GM23338 (cell line): ENCODE results near the gene ASCL1. TPM values are rescaled to one million over a fixed set of nuclear protein-coding genes. Genes with fewer than 3 reads are reported as not detected.

Experiments used
- ATAC-seq: fragments of 200-7000 bp; cut with Tn5 transposase; 3 replicates; pipeline ENCODE4 v1.9.1; 2020
- DNase-seq: peaks from one replicate; pipeline ENCODE4 v3.0.0-alpha.2; 2015; ENCODE audit warnings: low spot score
- H2AFZ ChIP-seq: fragments of 200-600 bp; sonication (generic); 2 replicates; pipeline ENCODE4 v1.8.0; 2016; ENCODE audit warnings: antibody characterized with exemption, mild to moderate bottlenecking, moderate library complexity
- H3F3A ChIP-seq: fragments of 200-600 bp; sonication (generic); replicated peaks from 2 replicates; pipeline ENCODE4 v1.8.0; 2017; ENCODE audit warnings: antibody characterized with exemption, mixed run types, low read depth
- H3K27ac ChIP-seq: fragments of 200-600 bp; sonication (generic); 2 replicates; pipeline ENCODE4 v1.6.1; 2016; ENCODE audit warnings: low read depth
- H3K27me3 ChIP-seq: fragments of 200-600 bp; sonication (generic); 2 replicates; pipeline ENCODE4 v1.8.0; 2016; ENCODE audit warnings: mild to moderate bottlenecking, mixed run types, moderate library complexity; ENCODE audit not compliant: insufficient read depth
- H3K36me3 ChIP-seq: fragments of 200-600 bp; sonication (generic); 2 replicates; pipeline ENCODE4 v1.8.0; 2016; ENCODE audit warnings: mild to moderate bottlenecking; ENCODE audit not compliant: insufficient read depth
- H3K4me1 ChIP-seq: fragments of 200-600 bp; sonication (generic); 2 replicates; pipeline ENCODE4 v1.8.0; 2016; ENCODE audit warnings: mild to moderate bottlenecking, moderate library complexity; ENCODE audit not compliant: insufficient read depth
- H3K4me2 ChIP-seq: fragments of 200-600 bp; sonication (generic); 2 replicates; pipeline ENCODE4 v1.7.1; 2017; ENCODE audit warnings: mixed run types
- H3K4me3 ChIP-seq: fragments of 200-600 bp; sonication (generic); 2 replicates; pipeline ENCODE4 v1.6.1; 2016; ENCODE audit warnings: mixed run types
- H3K79me2 ChIP-seq: fragments of 200-600 bp; sonication (generic); replicated peaks from 2 replicates; pipeline ENCODE4 v1.8.0; 2017; ENCODE audit warnings: mild to moderate bottlenecking; ENCODE audit not compliant: insufficient read depth
- H3K9me2 ChIP-seq: fragments of 200-600 bp; sonication (generic); 2 replicates; pipeline ENCODE4 v1.8.0; 2017; ENCODE audit not compliant: insufficient read depth
- H4K20me1 ChIP-seq: fragments of 200-600 bp; sonication (generic); replicated peaks from 2 replicates; pipeline ENCODE4 v1.8.0; 2017; ENCODE audit warnings: mild to moderate bottlenecking; ENCODE audit not compliant: insufficient read depth
- H3K27ac Mint-ChIP-seq: 2 replicates; pipeline ENCODE4 v1.8.0; 2020; ENCODE audit warnings: inconsistent platforms, mild to moderate bottlenecking, moderate library complexity, mixed read lengths
- H3K27me3 Mint-ChIP-seq: 3 replicates; pipeline ENCODE4 v1.8.0; 2022; ENCODE audit warnings: low read depth, mild to moderate bottlenecking, moderate library complexity, mixed read lengths, inconsistent platforms; ENCODE audit not compliant: insufficient read depth, poor library complexity
- H3K36me3 Mint-ChIP-seq: 3 replicates; pipeline ENCODE4 v1.8.0; 2021; ENCODE audit warnings: low read depth, mild to moderate bottlenecking, inconsistent platforms, moderate library complexity, mixed read lengths
- H3K4me1 Mint-ChIP-seq: 3 replicates; pipeline ENCODE4 v1.8.0; 2020; ENCODE audit warnings: mild to moderate bottlenecking, inconsistent platforms, mixed read lengths
- H3K4me3 Mint-ChIP-seq: 3 replicates; pipeline ENCODE4 v1.8.0; 2021; ENCODE audit warnings: moderate library complexity, mild to moderate bottlenecking, inconsistent platforms, mixed read lengths
- H3K9me3 Mint-ChIP-seq: 3 replicates; pipeline ENCODE4 v1.8.0; 2020; ENCODE audit warnings: moderate library complexity, mild to moderate bottlenecking, inconsistent platforms, mixed read lengths
- CREB1 ChIP-seq: fragments of 250-450 bp; sonication (Bioruptor Pico); IDR thresholded peaks from 2 replicates; pipeline ENCODE4 v1.5.0; 2020; ENCODE audit warnings: low read depth, mild to moderate bottlenecking, moderate library complexity
- JUNB ChIP-seq: IDR thresholded peaks from one replicate; pipeline ENCODE4 v1.6.1; 2016; ENCODE audit warnings: antibody characterized with exemption; ENCODE audit not compliant: unreplicated experiment
- NANOG ChIP-seq: IDR thresholded peaks from 2 replicates; pipeline ENCODE4 v1.6.1; 2016; ENCODE audit warnings: antibody characterized with exemption, borderline replicate concordance
- POLR2AphosphoS5 ChIP-seq: IDR thresholded peaks from 2 replicates; pipeline ENCODE4 v1.6.1; 2016; ENCODE audit warnings: antibody characterized with exemption, low read depth
- STAT1 ChIP-seq: IDR thresholded peaks from one replicate; pipeline ENCODE4 v1.6.1; 2016; ENCODE audit warnings: antibody characterized with exemption; ENCODE audit not compliant: unreplicated experiment
- ZNF331 ChIP-seq: fragments of 250-450 bp; sonication (Bioruptor Pico); IDR thresholded peaks from 2 replicates; pipeline ENCODE4 v1.5.0; 2020; ENCODE audit warnings: low read depth, mild to moderate bottlenecking, moderate library complexity
- polyA plus RNA-seq: library from polyadenylated mRNA; unstranded; fragments of >200 nt; fragmentation: Nextera tagmentation; extraction: Ambion mirVana; gene quantifications from 2 replicates; pipeline ENCODE4 v1.2.1, GENCODE V29; 2016
- total RNA-seq: library from RNA; depleted of rRNA; stranded (reverse); fragments of >200 nt; shearing (Covaris generic); gene quantifications from 2 replicates; pipeline ENCODE4 v1.2.3, GENCODE V29; 2014
- TF ChIP-seq, protein P1 (sequence below), 2 experiments: fragments of 200-600 bp in 1 of 2; sonication (generic) in 1 of 2; conservative IDR thresholded peaks; 2 replicates each; pipeline versions ENCODE4 v1.5.1 to v1.6.1; 2016 to 2017; ENCODE audit warnings: antibody characterized with exemption in 2 of 2, low read depth in 2 of 2, mild to moderate bottlenecking in 2 of 2, moderate library complexity in 1 of 2
- TF ChIP-seq, protein P2 (sequence below): IDR thresholded peaks from one replicate; pipeline ENCODE4 v1.6.1; 2018; ENCODE audit warnings: antibody characterized with exemption; ENCODE audit not compliant: unreplicated experiment
- TF ChIP-seq, protein P3 (sequence below): IDR thresholded peaks from 2 replicates; pipeline ENCODE4 v1.6.1; 2016; ENCODE audit warnings: antibody characterized with exemption

Gene ASCL1
- total and polyA plus RNA-seq, 2 experiments from 2014 or later: 0.37 TPM; not detected in 1

DNA sequence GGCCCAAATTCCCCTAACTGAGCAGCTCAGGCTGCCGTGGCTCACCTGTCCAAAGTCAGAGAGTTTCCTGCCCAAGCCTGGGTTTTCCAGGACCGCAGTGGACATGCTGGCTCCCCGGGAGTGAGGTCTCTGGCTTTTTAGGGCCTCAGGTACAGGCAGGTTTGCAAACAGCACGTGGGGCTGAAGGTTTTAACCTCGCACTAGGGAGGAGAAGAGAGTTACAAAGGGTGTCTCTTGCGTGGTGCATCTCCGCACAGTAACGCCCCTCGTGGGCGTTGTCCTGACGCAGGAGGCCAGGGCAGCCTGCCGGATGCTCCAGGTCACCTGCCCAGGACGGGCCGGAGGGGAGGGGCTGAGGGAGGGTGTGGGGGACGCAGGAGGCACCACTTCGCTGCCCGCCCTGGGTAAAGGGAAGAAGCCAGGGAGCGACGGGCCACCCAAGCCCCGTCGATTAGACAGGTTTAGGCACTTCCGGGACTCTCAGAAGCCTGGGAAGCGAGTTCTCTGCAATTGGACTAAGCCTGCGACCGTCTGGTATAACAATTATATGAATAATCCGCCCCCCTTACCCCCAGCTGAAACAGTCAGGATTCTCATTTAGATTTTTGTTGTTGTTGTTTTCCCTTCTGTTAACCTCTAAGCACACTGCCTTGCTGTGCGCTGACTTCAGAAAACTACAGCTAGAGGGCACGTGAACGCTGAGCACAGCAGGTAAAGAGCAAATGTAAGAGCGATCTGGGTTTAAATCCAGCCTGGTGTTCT is 40.3 kb upstream of the ASCL1 start, which contains the start of gene PAH:
PAH (minus strand) TSS at position 219 of the 762 bp plus-strand sequence; CDS start at position 105, 114 bp downstream.
- Histone ChIP-seq H4K20me1 (no peaks in the 10 kb centered on the region), H2AFZ (peak within 1 kb of the TSS; percentile 93), H3K9me2 (no peaks in the 10 kb centered on the region; the same call in 1 of the 2 replicates), H3K4me3 (peak within 1 kb of the TSS; percentile 45), H3F3A (no peaks in the 10 kb centered on the region), H3K79me2 (no peaks in the 10 kb centered on the region), H3K27ac (peak within 1 kb of the TSS; percentile 73; the same call in 1 of the 2 replicates), H3K36me3 (no peaks in the 10 kb centered on the region), H3K27me3 (no peaks in the 10 kb centered on the region), H3K4me1 (peaks cover 10% of the 10 kb centered on the region), H3K4me2 (peak within 1 kb of the TSS; percentile 67)
- Mint-ChIP-seq H3K27me3 (peaks cover 3% of the 10 kb centered on the region), H3K4me1 (peaks cover 27% of the 10 kb centered on the region), H3K27ac (peak within 1 kb of the TSS; percentile 33; the same call in 1 of the 2 replicates), H3K4me3 (peak within 1 kb of the TSS; percentile 70), H3K9me3 (no peaks in the 10 kb centered on the region), H3K36me3 (no peaks in the 10 kb centered on the region)
- peak; percentile 88 for DNase-seq
- ATAC-seq: peak; percentile 98
- TF ChIP-seq, protein P1, sequence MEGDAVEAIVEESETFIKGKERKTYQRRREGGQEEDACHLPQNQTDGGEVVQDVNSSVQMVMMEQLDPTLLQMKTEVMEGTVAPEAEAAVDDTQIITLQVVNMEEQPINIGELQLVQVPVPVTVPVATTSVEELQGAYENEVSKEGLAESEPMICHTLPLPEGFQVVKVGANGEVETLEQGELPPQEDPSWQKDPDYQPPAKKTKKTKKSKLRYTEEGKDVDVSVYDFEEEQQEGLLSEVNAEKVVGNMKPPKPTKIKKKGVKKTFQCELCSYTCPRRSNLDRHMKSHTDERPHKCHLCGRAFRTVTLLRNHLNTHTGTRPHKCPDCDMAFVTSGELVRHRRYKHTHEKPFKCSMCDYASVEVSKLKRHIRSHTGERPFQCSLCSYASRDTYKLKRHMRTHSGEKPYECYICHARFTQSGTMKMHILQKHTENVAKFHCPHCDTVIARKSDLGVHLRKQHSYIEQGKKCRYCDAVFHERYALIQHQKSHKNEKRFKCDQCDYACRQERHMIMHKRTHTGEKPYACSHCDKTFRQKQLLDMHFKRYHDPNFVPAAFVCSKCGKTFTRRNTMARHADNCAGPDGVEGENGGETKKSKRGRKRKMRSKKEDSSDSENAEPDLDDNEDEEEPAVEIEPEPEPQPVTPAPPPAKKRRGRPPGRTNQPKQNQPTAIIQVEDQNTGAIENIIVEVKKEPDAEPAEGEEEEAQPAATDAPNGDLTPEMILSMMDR (conservative IDR thresholded peaks at IDR 0.05; ENCODE audit: low read depth in 2 of 2): peak; percentile 25 to 52; a peak in 3 of 4 replicates
- TF ChIP-seq STAT1 (no peak), POLR2AphosphoS5 (peak; percentile 47; the same call in 1 of the 2 replicates), ZNF331 (CRISPR knock-in tag) (no peak), CREB1 (CRISPR knock-in tag) (peak; percentile 41), JUNB (no peak)

DNA sequence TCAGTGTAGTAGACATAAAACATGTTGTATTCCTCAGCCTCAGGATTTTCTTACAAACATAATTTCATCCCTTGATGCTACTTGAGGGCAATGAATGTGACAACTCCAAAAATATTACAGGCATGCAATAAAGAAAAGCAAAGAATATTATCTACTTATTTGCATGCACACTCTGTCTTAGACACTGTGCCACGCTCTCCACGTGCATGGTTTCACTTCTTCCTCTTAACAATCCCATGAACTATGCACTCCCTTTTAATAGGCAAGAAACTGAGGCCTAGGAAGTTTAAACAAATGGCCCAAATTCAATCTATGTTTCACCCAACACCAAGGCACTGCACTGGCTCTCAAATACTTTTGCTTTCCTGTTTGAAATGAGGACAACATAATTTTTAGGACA is 38.6 kb upstream of the ASCL1 start:
- H3K4me3 ChIP-seq: no peak overlapping the region
- H2AFZ ChIP-seq: peak overlapping the region; percentile 72; the same call in 1 of the 2 replicates
- H3K9me2 ChIP-seq: no peaks in the 10 kb centered on the region; the same call in 1 of the 2 replicates
- H3K27ac ChIP-seq: no peak overlapping the region
- no peaks in the 10 kb centered on the region for H4K20me1 ChIP-seq
- Mint-ChIP-seq H3K27ac (no peak overlapping the region), H3K4me1 (peaks cover 23% of the 10 kb centered on the region), H3K9me3 (no peaks in the 10 kb centered on the region), H3K4me3 (no peak overlapping the region), H3K36me3 (no peaks in the 10 kb centered on the region), H3K27me3 (peaks cover 3% of the 10 kb centered on the region)
- no peaks in the 10 kb centered on the region for H3K27me3 ChIP-seq
- H3F3A ChIP-seq: no peaks in the 10 kb centered on the region
- DNase-seq: no peak
- H3K4me2 ChIP-seq: no peak overlapping the region
- ATAC-seq: no peak
- peaks cover 10% of the 10 kb centered on the region for H3K4me1 ChIP-seq
- no peaks in the 10 kb centered on the region for H3K36me3 ChIP-seq
- no peaks in the 10 kb centered on the region for H3K79me2 ChIP-seq
- TF ChIP-seq NANOG (no peak), POLR2AphosphoS5 (no peak)
- TF ChIP-seq, protein P2, sequence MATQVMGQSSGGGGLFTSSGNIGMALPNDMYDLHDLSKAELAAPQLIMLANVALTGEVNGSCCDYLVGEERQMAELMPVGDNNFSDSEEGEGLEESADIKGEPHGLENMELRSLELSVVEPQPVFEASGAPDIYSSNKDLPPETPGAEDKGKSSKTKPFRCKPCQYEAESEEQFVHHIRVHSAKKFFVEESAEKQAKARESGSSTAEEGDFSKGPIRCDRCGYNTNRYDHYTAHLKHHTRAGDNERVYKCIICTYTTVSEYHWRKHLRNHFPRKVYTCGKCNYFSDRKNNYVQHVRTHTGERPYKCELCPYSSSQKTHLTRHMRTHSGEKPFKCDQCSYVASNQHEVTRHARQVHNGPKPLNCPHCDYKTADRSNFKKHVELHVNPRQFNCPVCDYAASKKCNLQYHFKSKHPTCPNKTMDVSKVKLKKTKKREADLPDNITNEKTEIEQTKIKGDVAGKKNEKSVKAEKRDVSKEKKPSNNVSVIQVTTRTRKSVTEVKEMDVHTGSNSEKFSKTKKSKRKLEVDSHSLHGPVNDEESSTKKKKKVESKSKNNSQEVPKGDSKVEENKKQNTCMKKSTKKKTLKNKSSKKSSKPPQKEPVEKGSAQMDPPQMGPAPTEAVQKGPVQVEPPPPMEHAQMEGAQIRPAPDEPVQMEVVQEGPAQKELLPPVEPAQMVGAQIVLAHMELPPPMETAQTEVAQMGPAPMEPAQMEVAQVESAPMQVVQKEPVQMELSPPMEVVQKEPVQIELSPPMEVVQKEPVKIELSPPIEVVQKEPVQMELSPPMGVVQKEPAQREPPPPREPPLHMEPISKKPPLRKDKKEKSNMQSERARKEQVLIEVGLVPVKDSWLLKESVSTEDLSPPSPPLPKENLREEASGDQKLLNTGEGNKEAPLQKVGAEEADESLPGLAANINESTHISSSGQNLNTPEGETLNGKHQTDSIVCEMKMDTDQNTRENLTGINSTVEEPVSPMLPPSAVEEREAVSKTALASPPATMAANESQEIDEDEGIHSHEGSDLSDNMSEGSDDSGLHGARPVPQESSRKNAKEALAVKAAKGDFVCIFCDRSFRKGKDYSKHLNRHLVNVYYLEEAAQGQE: no peak
- TF ChIP-seq, protein P3, sequence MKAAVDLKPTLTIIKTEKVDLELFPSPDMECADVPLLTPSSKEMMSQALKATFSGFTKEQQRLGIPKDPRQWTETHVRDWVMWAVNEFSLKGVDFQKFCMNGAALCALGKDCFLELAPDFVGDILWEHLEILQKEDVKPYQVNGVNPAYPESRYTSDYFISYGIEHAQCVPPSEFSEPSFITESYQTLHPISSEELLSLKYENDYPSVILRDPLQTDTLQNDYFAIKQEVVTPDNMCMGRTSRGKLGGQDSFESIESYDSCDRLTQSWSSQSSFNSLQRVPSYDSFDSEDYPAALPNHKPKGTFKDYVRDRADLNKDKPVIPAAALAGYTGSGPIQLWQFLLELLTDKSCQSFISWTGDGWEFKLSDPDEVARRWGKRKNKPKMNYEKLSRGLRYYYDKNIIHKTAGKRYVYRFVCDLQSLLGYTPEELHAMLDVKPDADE: no peak
